HG02678 (cell line): Measurements from ENCODE around the gene EIF2B1.
"Not testable (repeated sequence)": the region's sequence is repeated elsewhere in the genome, so short reads cannot be mapped to it uniquely, and the experiment has no call there.

Source experiments
- ATAC-seq: cut with Tn5 transposase; IDR thresholded peaks from one replicate; pipeline ENCODE4 v1.9.1; 2021; ENCODE audit warnings: mild to moderate bottlenecking, moderate library complexity; ENCODE audit not compliant: unreplicated experiment

The EIF2B1 gene

DNA sequence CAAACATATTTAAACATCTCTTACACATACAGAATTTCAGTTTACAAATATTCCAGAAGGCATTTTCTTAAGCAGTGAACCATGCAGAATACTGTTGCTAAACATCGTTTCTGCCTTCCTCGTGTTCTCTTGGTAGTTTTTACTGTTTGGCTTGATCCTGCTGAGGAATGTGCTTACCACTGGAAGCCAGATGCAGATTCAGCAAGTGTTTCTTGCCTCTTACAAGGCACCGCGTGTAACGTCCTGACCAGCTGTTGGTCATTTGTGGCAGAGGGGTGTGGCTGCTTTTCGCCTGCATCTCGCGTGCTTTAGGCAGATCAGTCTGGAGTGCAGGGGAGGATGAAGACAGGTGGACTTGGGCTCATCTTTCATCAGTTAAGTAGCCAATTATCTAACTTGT lies 12.4 kb downstream of the EIF2B1 start:
- no peak for ATAC-seq

DNA sequence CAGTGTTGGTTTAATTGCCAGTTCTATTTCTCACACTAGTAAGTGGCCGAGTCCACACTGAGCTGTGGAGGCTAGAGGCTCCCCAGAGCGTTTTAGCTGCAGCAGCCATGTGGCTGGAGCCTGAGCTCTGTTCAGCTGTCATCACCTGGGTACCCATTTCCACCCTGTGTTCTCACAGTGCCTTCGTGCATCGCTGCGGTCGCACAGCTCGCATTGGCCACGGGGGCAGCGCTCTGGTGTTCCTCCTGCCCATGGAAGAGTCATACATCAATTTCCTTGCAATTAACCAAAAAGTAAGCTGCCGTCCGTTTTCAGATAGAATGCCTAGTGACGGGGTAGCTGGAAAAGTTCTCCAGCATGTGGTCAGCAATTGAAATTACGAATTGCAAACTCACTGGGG lies 15.9 kb downstream of the EIF2B1 start:
- ATAC-seq: no peak

DNA sequence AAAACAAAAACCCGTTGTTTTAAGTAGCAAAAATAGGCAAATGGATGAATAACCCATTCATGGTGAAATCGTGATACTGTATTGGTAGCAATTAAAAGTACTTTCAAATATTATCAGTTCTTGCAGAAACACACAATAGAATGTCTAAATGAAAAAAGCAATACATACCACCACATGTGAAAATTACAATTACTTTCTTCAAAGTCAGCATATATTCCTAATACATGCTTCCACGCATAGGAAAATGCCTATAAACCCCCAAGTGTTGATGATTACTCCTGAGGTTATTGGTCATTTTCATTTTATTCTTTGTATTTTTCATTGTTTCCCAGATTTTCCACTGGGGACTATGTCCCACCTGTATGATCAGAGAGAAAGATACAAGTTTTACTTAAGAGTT lies 16.3 kb downstream of the EIF2B1 start:
- ATAC-seq: no peak

DNA sequence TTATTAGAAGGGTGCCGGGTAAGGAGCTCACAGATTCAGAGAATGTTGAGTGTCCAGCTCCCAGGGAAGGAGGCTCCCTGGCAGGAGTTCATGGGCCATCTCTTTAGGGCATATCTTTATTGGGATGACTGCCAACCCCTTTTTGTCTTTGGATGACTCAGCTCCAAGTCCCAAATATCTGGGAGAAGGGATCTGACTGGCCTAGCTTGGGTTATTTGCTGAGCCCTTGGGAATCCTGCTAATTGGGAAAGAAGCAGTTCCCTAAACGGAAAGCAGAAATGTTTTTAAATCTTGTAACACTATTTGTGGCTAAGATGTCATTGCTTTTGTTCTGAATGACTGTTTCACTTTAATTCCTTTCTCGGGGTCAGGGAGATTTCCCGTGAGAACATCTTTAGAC lies 19.0 kb downstream of the EIF2B1 start:
- no peak for ATAC-seq

DNA sequence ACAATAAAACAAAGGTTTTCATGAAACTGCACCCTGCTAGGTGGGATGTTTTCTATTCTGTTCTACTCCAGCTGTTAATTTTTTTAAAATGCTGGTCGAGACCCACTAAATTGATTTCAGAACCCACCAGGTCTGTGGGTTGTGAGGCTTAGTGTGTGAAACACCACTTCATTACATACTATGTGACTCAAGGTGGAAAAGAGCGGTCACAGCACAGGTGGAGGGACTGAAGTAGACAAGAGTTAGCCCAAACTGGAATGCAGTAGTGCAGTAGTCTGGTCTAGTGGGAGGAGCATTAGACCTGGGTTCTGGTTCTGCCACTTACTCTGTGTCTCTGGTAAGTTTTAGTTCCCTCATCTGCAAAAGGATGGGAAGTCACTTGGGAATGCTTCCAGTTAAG lies 19.4 kb downstream of the EIF2B1 start:
- no peak for ATAC-seq

DNA sequence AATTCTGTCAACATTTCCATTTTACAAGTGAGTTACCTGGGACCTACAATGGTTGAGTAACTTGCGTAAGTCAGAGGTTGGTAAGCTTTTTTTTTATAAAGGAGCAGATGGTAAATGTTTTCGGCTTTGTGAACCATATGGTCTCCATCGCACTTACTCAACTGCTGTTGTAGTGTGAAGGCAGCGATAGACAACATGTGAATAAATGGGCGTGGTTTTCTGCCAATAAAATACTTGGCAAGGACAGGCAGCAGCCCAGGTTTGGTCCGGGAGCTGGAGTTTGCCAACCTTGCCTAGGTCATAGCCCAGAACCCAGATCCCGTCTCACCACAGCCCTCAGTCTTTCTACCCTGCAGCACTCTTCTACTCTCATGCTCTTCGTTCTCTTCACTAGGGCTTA lies 25.3 kb downstream of the EIF2B1 start:
- no peak for ATAC-seq

DNA sequence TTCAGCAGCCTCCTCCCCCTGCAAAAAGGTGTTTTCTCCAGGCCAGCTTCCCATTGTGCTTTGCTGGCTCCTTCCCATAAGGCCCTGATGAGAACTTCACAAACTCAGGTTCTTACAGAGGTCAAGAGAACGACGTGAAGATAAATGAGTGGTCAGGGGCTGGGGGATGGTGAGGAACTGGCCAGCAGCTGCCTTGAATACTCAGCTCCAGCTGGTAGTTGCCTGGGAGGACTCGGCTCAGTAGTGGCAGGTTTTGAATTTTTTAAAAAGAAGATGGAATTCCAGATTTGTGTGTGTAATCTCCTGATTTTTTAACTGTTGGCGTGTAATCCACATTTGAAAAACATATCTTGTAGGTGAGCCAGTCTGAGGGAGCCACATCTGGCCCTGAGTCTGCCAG lies 25.7 kb downstream of the EIF2B1 start:
- ATAC-seq: no peak

DNA sequence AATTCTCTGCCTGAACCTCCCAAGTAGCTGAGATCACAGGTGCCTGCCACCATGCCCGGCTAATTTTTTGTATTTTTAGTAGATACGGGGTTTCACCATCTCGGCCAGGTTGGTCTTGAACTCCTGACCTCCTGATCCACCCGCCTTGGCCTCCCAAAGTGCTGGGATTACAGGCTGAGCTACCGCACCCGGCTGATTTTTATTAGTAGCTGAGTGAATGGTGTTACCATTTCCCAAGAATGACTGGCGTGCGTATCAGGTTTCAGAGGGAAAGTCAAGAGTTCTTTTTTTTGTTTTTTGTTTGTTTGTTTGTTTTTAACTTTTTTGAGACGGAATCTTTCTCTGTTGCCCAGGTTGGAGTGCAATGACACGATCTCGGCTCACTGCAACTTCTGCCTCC lies 30.0 kb downstream of the EIF2B1 start:
- not testable (repeated sequence) for ATAC-seq

DNA sequence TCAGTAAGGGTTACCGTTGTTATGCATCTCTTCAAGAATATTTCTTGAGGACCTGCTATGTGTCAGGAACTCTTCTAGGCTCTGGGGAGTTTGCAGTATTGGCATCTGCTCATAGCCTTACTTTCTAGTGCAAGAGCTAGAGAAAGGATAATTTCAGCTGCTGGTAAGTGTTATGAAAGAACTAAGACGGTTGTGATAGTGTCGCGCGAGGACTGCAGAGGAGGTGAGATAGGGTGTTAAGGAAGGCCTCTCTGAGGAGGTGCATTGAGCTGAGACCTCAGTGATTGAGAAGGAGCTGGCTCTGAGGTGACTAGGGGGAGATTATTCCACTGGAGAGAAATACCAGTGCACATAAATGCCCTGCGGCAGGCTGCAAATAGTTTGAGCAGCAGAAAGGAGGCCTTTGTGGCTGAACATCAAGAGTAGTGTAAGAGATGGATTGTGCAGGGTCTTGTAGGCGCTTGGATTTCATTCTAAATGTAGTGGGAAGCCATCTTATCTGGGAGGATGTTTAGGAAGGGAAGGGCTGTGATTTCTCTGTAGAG lies 30.8 kb downstream of the EIF2B1 start:
- ATAC-seq: no peak

DNA sequence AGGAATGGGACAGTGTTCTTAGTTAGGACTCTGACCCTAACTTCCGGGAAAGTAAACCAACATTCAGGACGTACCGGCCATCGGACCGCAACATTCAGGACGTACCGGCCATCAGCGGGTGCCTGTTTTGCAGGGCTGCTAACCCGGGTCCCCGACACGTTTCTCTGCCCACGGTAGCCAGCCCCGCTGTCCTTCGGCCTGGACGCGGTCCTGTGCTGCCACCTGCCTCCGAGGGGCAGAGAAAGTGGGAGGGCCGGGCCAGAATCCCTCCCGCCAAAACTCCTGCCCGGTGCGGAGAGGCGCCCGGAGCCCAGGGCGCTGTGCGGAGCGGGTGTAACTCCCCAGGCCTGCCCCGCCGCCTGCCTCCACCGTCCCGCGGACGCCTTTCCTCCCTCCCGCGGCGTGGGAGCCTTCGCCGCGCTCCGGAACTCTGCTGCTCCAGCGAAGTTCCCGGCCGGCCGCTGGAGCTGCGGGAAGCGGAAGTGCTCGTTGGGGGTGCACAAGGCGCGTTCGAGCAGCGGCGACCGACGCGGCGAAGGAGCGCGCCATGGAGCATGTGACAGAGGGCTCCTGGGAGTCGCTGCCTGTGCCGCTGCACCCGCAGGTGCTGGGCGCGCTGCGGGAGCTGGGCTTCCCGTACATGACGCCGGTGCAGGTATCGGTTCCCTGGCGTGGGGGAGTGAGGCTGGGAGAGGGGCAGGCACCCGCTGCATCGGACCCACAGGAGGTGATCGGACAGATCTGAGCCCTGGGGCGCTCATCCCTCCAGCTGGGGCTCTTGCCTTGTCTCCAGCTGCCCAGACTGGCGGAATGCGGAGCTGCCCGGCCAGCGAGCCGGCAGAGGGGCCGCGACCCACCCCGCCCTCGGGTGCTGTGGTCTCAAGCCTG lies 31.6 kb downstream of the EIF2B1 start, which contains the start of gene DDX55:
DDX55 (plus strand) TSS at position 498 of the 888 bp plus-strand sequence; CDS start at position 548, 50 bp downstream.
- ATAC-seq: peak; percentile 90

DNA sequence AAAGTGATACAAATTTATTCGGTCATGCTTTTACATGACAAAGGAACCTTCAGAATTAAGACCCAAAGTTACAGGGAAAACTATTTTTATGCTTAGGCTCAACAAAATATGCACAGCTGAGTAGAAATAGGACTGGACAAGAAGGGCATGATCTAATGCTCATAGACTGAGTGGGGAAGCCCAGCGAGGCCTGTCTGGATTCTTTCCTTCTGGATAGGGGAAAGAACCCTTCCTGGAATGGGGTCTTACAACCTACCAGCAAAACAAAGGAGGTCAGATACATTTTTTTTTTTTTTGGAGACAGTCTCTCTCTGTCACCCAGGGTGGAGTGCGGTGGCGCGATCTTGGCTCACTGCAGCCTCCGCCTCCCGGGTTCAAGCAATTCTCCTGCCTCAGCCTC lies 33.8 kb downstream of the EIF2B1 start:
- no peak for ATAC-seq

DNA sequence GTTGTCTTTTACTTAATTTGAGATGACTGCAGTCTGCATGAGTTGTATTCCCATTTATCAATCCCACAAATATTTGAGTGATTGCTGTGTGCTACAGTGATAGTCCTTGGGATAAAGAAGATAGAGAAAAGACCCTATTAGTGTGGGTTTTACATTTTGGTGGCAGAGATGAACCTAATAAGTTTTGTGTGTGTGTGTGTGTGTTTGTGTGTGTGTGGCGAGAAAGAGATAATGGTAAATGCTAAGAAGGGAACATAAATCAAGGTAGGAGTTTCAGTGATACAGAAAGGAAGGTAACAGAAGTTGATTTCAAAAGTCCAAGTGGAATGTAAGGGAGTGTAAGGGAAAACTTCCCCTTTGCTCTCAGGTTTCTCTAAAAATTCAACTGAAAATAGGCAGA lies 34.2 kb downstream of the EIF2B1 start:
- ATAC-seq: no peak

DNA sequence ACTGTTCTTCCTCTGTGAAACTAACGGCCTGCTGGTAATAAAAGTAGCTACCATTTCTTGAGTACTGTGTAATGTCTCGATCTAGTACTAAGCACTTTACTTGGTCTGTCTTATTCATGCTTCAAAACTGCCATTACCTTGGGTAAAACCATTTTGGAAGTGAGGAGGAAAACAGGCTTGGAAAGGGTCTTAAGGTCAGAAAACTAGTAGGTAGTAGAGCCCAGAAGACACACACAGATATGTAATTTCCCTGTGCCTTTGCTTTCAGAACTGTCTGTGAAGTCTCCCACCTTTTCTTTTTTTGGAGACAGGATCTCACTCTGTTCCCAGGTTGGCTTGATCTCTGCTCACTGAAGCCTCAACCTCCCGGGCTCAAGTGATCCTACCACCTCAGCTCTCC lies 35.0 kb downstream of the EIF2B1 start:
- no peak for ATAC-seq

DNA sequence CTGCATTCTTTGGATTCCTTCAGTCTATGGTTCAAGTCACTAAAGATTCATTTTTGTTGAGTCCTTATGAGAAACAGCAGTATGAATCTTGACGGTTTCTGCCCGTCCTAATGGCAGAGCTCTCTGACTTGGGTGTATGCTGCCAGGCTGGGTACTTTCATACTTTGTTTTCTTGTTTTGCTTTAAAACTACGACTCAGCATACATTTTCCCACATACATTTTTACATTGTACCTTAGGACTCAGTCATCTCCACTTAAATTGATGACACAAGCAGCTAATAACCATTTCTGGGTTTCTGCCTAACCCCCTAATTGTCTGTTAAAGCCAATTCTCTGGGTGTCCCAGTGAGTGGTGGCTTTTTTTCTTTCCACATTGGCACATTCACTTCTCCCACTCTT lies 36.4 kb downstream of the EIF2B1 start:
- ATAC-seq: no peak

DNA sequence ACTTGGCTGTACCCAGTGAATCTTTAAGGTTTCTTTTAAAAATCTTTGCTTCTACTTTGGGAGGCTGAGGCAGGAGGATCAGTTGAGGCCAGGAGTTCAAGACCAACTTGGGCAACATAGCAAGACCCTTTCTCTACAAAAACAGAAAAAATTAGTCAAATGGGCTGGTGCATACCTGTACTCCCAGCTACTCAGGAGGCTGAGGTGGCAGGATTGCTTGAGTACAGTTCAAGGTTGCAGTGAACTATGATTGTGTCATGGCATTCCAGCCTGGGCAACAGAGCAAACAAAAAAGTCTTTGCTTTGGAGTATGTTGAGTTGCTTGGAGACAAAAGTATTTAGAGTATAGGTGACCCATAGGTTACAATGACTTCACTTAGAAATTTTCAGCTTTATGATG lies 37.8 kb downstream of the EIF2B1 start:
- ATAC-seq: no peak

DNA sequence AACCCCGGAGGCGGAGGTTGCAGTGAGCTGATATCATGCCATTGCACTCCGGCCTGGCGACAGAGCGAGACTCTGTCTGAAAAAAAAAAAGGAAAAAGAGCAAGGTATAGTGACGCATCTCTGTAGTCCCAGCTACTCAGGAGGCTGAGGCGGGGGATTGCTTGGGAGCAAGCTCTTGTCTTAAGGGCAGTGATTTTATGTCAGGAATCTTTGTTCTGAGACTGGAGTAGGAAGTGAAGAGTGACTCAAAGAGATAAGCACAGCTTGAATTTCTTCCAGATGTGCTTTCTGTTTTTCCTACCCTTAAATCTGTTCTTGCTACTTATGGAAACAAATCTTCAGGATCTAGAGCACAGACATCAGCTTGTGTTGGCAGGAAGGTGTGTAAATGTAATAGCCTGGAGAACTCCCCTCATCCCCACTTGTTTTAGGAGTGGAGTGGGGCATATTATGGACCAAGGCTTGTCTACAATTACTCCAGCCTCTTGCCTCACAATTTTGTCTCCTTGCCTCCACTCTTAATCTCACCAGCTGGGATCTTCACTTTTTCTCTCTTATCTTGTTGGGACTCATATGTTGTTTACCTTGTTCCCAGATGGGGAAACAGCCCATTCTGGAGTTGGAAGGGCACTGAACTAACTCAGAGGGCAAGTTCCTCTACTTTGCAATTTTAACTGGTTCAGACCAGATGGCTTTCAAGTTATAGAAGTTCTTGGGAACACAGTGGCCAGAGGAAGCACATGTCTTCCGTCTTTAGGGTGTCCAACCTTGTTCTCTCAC lies 41.6 kb downstream of the EIF2B1 start:
- ATAC-seq: no peak

DNA sequence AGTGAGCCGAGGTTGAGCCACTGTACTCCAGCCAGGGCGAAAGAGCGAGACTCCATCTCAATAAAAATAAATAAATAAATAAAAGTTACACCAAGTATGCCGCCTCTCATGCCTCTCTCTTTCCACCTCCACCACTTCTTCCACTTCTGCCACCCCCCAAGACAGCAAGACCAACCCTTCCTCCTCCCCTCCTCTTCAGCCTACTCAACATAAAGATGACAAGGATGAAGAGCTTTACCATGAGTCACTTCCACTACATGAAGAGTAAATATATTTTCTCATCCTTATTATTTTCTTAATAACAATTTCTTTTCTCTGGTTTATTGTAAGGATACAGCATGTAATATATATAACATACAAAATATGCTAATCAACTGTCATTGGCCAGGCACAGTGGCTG lies 52.7 kb downstream of the EIF2B1 start:
- no peak for ATAC-seq

DNA sequence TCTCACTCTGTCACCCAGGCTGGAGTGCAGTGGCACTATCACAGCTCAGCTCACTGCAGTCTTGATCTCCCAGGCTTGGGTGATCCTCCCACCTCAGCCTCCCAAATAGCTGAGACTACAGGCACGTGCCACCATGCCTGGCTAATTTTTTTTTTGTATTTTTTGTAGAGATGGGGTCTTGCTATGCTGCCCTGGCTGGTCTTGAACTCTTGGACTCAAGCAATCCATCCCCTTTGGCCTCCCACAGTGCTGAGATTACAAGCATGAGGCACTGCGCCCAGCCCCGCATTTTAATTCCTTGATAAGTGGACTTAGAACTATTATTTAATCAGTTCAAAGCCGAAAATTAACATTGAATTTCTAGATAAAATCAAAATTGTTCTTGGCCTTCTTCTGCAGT lies 54.7 kb downstream of the EIF2B1 start:
- ATAC-seq: not testable (repeated sequence)

DNA sequence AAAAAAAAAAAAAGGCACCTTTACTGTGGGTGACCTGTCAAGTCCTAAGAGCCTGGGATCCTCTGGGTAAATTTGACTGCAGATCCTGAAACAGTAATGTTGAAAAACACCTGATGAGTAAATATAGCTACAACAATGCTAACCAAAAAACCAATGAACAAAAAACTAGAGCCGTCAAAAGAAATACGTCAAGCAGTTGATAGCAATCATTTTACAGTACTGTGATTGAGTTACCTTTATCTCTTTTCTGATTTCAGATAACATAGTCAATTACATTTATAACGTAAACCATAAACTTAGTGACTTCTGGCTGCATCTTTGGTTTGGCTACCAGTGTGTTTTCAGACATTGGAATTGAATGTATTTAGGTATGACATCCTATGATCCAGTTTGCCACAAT lies 55.2 kb downstream of the EIF2B1 start:
- no peak for ATAC-seq

DNA sequence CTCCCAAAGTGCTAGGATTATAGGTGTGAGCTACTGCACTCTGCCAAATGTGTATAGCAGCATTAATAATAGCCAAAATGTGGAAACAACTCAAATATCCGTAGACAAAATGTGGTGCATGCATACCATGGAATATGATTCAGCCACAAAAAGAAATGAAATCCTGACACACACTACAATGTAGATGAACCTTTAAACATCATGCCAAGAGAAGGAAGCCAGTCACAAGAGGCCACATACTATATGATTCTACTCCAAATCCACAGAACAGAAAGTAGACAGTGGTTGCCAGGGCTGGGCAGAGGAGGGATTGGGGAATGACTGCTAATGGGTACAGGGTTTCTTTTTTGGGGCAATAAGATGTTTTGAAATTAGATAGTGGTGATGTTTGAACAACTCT lies 56.9 kb downstream of the EIF2B1 start:
- ATAC-seq: no peak

DNA sequence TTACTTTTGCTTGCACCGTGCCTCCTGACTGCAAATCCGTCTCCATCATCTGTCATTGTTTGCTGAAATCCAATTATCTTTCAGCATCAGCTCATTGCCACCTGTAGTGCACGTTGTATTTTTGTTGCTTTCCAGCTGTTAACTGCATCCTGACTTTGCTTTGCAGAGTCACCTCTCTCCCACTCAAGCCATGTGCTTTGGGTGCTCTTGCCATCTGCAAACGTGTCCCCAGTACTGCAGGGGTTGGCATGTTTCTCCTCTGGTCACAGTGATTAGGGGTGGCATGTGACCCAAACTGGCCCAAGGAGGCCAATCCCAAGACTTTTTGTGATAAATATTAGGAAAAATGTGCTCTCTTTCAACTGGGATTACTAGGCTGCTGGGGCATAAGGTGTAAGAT lies 59.6 kb downstream of the EIF2B1 start:
- no peak for ATAC-seq

DNA sequence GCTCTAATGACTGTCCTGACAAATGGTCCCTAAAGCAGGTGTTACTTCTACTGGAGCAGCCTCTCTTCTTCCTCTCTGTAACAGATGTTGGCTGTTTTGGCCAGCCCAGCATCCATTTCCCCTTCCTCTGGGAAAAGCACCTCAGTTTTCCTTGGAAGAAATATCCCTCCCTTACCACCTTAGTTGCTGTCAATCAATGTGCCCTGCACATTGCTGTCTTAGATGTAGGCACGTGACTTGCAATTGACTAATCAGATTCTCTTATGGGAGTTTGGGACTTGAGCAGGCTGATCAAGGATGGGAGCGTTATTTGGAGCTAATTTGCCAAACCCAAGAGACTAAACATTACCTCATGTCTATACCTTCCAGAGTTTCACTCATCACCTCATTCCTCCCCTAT lies 61.1 kb downstream of the EIF2B1 start:
- ATAC-seq: no peak
